Transverse colon (tissue), 3 donors: Measurements from ENCODE around the gene ACVR1.

Experiments
- EP300 ChIP-seq: sonication (generic); formaldehyde crosslinking; IDR thresholded peaks from one replicate; pipeline ENCODE4 v1.6.1; 2017; ENCODE audit warnings: antibody characterized with exemption, low read depth
- POLR2AphosphoS5 ChIP-seq, 3 donors: sonication (generic); formaldehyde crosslinking; IDR thresholded peaks; one replicate each; pipeline ENCODE4 v1.6.1; 2016; ENCODE audit warnings: antibody characterized with exemption in 3 of 3

- TF ChIP-seq POLR2AphosphoS5 (IDR thresholded peaks at IDR 0.05) (no peak), EP300 (no peak)
Observed at GRCh38 chr2:157691131-157691530, 185.0 kb downstream of the ACVR1 start.
